D341Med (cell line): ENCODE results near the gene BAHD1.

ENCODE experiments used
- DNase-seq: peaks from one replicate; pipeline ENCODE4 v3.0.0; 2012; ENCODE audit warnings: low spot score

The BAHD1 gene

GRCh38 chr15:40424483-40425115 is 16.2 kb upstream of the BAHD1 start:
- no peak for DNase-seq

- DNase-seq, result no peak
Observed at GRCh38 chr15:40425681-40426080, 15.1 kb upstream of the BAHD1 start.

GRCh38 chr15:40427188-40427587 is 13.6 kb upstream of the BAHD1 start:
- no peak for DNase-seq

GRCh38 chr15:40428185-40428584 is 12.6 kb upstream of the BAHD1 start:
- DNase-seq, result no peak

GRCh38 chr15:40429068-40429710 is 11.6 kb upstream of the BAHD1 start:
- no peak for DNase-seq

GRCh38 chr15:40430271-40430805 is 10.4 kb upstream of the BAHD1 start:
- DNase-seq, result peak; percentile 59

- no peak for DNase-seq
Observed at GRCh38 chr15:40435023-40435709, 5.6 kb upstream of the BAHD1 start.

- DNase-seq, result no peak
Observed at GRCh38 chr15:40435710-40436089, 5.1 kb upstream of the BAHD1 start.

- no peak for DNase-seq
Observed at GRCh38 chr15:40436116-40436891, 4.4 kb upstream of the BAHD1 start.

GRCh38 chr15:40436892-40437751 is 3.6 kb upstream of the BAHD1 start:
- no peak for DNase-seq

- DNase-seq, result no peak
Observed at GRCh38 chr15:40437752-40438687, 2.7 kb upstream of the BAHD1 start.

GRCh38 chr15:40438712-40439111 is 2.0 kb upstream of the BAHD1 start:
- no peak for DNase-seq

- DNase-seq, result no peak
Observed at GRCh38 chr15:40439461-40439959, 1.2 kb upstream of the BAHD1 start.

- DNase-seq, result no peak
Observed at GRCh38 chr15:40439960-40440742, 602 bp upstream of the BAHD1 start.

- DNase-seq, result peak; percentile 76
Observed at GRCh38 chr15:40441565-40442531, 1.1 kb downstream of the BAHD1 start.

GRCh38 chr15:40443255-40443654 is 2.5 kb downstream of the BAHD1 start:
- DNase-seq, result no peak

- no peak for DNase-seq
Observed at GRCh38 chr15:40443846-40444245, 3.1 kb downstream of the BAHD1 start.

GRCh38 chr15:40444736-40445135 is 4.0 kb downstream of the BAHD1 start:
- no peak for DNase-seq
